SK-N-SH treated with all-trans-retinoic acid at 6 μM for 48 hours (cell line): ENCODE data around the gene RRAS.

Source experiments
- ATAC-seq: fragments of 200-7000 bp; cut with Tn5 transposase; 3 replicates; pipeline ENCODE4 v1.9.1; 2020; ENCODE audit warnings: mild to moderate bottlenecking, moderate library complexity
- ARNTL ChIP-seq: fragments of 450-650 bp; formaldehyde crosslinking; IDR thresholded peaks from 2 replicates; pipeline ENCODE4 v1.5.0; 2020; ENCODE audit warnings: low read depth, mild to moderate bottlenecking, moderate library complexity, borderline replicate concordance
- BACH2 ChIP-seq: fragments of 250-450 bp; sonication (Bioruptor Pico); IDR thresholded peaks from 2 replicates; pipeline ENCODE4 v1.9.0; 2021; ENCODE audit warnings: mild to moderate bottlenecking, borderline replicate concordance
- CSDC2 ChIP-seq: fragments of 250-450 bp; sonication (Bioruptor Pico); IDR thresholded peaks from 2 replicates; pipeline ENCODE4 v1.5.0; 2020; ENCODE audit warnings: mild to moderate bottlenecking, moderate library complexity
- ESRRG ChIP-seq: fragments of 250-450 bp; sonication (Bioruptor Pico); IDR thresholded peaks from 2 replicates; pipeline ENCODE4 v1.6.1; 2021; ENCODE audit warnings: mild to moderate bottlenecking
- GLIS3 ChIP-seq: fragments of 250-450 bp; sonication (Bioruptor Pico); IDR thresholded peaks from 2 replicates; pipeline ENCODE4 v1.5.0; 2020; ENCODE audit warnings: mild to moderate bottlenecking, moderate library complexity
- ISL1 ChIP-seq: fragments of 250-450 bp; sonication (Bioruptor Pico); IDR thresholded peaks from 2 replicates; pipeline ENCODE4 v2.1.2; 2022; ENCODE audit warnings: mild to moderate bottlenecking, moderate library complexity
- OSR1 ChIP-seq: fragments of 250-450 bp; sonication (Bioruptor Pico); IDR thresholded peaks from 2 replicates; pipeline ENCODE4 v1.8.0; 2022; ENCODE audit warnings: moderate library complexity, mild to moderate bottlenecking, inconsistent platforms
- PPARA ChIP-seq: fragments of 250-450 bp; sonication (Bioruptor Pico); IDR thresholded peaks from 2 replicates; pipeline ENCODE4 v1.5.0; 2020; ENCODE audit warnings: mild to moderate bottlenecking, borderline replicate concordance
- RARB ChIP-seq: fragments of 250-450 bp; sonication (Bioruptor Pico); IDR thresholded peaks from 2 replicates; pipeline ENCODE4 v1.8.0; 2021; ENCODE audit warnings: mild to moderate bottlenecking, moderate library complexity
- SNAI2 ChIP-seq: fragments of 250-450 bp; sonication (Bioruptor Pico); IDR thresholded peaks from 2 replicates; pipeline ENCODE4 v1.5.0; 2020; ENCODE audit warnings: mild to moderate bottlenecking, moderate library complexity
- TCF4 ChIP-seq: fragments of 250-450 bp; sonication (Bioruptor Pico); IDR thresholded peaks from 2 replicates; pipeline ENCODE4 v1.8.0; 2021; ENCODE audit warnings: mild to moderate bottlenecking, moderate library complexity, borderline replicate concordance
- TOX ChIP-seq: fragments of 250-450 bp; sonication (Bioruptor Pico); IDR thresholded peaks from 2 replicates; pipeline ENCODE4 v1.8.0; 2021; ENCODE audit warnings: mild to moderate bottlenecking, moderate library complexity, borderline replicate concordance
- ZFP3 ChIP-seq: fragments of 250-450 bp; sonication (Bioruptor Pico); IDR thresholded peaks from 2 replicates; pipeline ENCODE4 v1.5.0; 2020; ENCODE audit warnings: mild to moderate bottlenecking, moderate library complexity
- ZFP30 ChIP-seq: fragments of 450-650 bp; formaldehyde crosslinking; IDR thresholded peaks from 2 replicates; pipeline ENCODE4 v1.5.0; 2022; ENCODE audit warnings: mild to moderate bottlenecking, moderate library complexity
- ZNF565 ChIP-seq: fragments of 450-650 bp; formaldehyde crosslinking; conservative IDR thresholded peaks from 2 replicates; pipeline ENCODE4 v1.5.0; 2020; ENCODE audit warnings: low read depth, mild to moderate bottlenecking, moderate library complexity
- ZNF70 ChIP-seq: fragments of 450-650 bp; formaldehyde crosslinking; IDR thresholded peaks from 2 replicates; pipeline ENCODE4 v1.5.0; 2020; ENCODE audit warnings: mild to moderate bottlenecking, moderate library complexity
- ZNF8 ChIP-seq: fragments of 450-650 bp; formaldehyde crosslinking; IDR thresholded peaks from 2 replicates; pipeline ENCODE4 v1.5.0; 2020; ENCODE audit warnings: mild to moderate bottlenecking, moderate library complexity
- TF ChIP-seq, protein P1 (sequence below): fragments of 250-450 bp; sonication (Bioruptor Pico); IDR thresholded peaks from 2 replicates; pipeline ENCODE4 v1.5.1; 2020; ENCODE audit warnings: low read depth, mild to moderate bottlenecking, moderate library complexity
- TF ChIP-seq, protein P2 (sequence below): fragments of 250-450 bp; sonication (Bioruptor Pico); IDR thresholded peaks from 2 replicates; pipeline ENCODE4 v1.8.0; 2020; ENCODE audit warnings: mild to moderate bottlenecking, moderate library complexity, borderline replicate concordance
- TF ChIP-seq, protein P3 (sequence below): fragments of 250-450 bp; sonication (Bioruptor Pico); IDR thresholded peaks from 2 replicates; pipeline ENCODE4 v1.5.0; 2020; ENCODE audit warnings: mild to moderate bottlenecking, moderate library complexity
- TF ChIP-seq, protein P4 (sequence below): fragments of 250-450 bp; sonication (Bioruptor Pico); IDR thresholded peaks from 2 replicates; pipeline ENCODE4 v1.5.1; 2021; ENCODE audit warnings: mild to moderate bottlenecking, moderate library complexity
- TF ChIP-seq, protein P5 (sequence below): fragments of 250-450 bp; sonication (Bioruptor Pico); IDR thresholded peaks from 2 replicates; pipeline ENCODE4 v1.8.0; 2021; ENCODE audit warnings: low read depth, mild to moderate bottlenecking, moderate library complexity, borderline replicate concordance

RRAS gene

DNA sequence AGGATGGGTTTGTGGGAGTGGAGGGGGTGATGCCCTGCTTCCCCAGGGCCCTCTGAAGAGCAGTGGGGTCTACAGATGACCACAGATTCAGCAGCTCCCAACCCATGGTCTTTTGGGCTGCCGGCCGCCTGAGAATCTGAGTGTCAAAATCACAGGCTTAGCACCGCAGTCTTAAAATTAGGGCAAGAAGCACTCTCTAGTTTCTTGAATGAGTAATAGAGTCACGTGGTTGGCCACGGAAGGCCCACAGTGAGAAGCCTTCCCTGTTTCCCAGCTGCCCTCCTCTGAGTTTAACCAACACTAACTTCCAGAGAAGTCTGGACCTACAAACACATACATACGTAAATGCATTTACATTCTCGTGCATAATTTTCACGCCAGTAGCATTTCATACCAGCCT is 42.3 kb upstream of the RRAS start:
- TF ChIP-seq, protein P1, sequence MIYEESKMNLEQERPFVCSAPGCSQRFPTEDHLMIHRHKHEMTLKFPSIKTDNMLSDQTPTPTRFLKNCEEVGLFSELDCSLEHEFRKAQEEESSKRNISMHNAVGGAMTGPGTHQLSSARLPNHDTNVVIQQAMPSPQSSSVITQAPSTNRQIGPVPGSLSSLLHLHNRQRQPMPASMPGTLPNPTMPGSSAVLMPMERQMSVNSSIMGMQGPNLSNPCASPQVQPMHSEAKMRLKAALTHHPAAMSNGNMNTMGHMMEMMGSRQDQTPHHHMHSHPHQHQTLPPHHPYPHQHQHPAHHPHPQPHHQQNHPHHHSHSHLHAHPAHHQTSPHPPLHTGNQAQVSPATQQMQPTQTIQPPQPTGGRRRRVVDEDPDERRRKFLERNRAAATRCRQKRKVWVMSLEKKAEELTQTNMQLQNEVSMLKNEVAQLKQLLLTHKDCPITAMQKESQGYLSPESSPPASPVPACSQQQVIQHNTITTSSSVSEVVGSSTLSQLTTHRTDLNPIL (CRISPR knock-in tag): no peak
- TF ChIP-seq, protein P2, sequence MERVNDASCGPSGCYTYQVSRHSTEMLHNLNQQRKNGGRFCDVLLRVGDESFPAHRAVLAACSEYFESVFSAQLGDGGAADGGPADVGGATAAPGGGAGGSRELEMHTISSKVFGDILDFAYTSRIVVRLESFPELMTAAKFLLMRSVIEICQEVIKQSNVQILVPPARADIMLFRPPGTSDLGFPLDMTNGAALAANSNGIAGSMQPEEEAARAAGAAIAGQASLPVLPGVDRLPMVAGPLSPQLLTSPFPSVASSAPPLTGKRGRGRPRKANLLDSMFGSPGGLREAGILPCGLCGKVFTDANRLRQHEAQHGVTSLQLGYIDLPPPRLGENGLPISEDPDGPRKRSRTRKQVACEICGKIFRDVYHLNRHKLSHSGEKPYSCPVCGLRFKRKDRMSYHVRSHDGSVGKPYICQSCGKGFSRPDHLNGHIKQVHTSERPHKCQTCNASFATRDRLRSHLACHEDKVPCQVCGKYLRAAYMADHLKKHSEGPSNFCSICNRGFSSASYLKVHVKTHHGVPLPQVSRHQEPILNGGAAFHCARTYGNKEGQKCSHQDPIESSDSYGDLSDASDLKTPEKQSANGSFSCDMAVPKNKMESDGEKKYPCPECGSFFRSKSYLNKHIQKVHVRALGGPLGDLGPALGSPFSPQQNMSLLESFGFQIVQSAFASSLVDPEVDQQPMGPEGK (CRISPR knock-in tag): no peak
- TF ChIP-seq TOX (CRISPR knock-in tag) (no peak), TCF4 (CRISPR knock-in tag) (no peak), ZNF565 (CRISPR knock-in tag) (no peak), ZNF70 (CRISPR knock-in tag) (no peak), OSR1 (CRISPR knock-in tag) (no peak), ZFP3 (CRISPR knock-in tag) (no peak)
- TF ChIP-seq, protein P3, sequence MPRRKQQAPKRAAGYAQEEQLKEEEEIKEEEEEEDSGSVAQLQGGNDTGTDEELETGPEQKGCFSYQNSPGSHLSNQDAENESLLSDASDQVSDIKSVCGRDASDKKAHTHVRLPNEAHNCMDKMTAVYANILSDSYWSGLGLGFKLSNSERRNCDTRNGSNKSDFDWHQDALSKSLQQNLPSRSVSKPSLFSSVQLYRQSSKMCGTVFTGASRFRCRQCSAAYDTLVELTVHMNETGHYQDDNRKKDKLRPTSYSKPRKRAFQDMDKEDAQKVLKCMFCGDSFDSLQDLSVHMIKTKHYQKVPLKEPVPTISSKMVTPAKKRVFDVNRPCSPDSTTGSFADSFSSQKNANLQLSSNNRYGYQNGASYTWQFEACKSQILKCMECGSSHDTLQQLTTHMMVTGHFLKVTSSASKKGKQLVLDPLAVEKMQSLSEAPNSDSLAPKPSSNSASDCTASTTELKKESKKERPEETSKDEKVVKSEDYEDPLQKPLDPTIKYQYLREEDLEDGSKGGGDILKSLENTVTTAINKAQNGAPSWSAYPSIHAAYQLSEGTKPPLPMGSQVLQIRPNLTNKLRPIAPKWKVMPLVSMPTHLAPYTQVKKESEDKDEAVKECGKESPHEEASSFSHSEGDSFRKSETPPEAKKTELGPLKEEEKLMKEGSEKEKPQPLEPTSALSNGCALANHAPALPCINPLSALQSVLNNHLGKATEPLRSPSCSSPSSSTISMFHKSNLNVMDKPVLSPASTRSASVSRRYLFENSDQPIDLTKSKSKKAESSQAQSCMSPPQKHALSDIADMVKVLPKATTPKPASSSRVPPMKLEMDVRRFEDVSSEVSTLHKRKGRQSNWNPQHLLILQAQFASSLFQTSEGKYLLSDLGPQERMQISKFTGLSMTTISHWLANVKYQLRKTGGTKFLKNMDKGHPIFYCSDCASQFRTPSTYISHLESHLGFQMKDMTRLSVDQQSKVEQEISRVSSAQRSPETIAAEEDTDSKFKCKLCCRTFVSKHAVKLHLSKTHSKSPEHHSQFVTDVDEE (CRISPR knock-in tag): no peak
- TF ChIP-seq, protein P4, sequence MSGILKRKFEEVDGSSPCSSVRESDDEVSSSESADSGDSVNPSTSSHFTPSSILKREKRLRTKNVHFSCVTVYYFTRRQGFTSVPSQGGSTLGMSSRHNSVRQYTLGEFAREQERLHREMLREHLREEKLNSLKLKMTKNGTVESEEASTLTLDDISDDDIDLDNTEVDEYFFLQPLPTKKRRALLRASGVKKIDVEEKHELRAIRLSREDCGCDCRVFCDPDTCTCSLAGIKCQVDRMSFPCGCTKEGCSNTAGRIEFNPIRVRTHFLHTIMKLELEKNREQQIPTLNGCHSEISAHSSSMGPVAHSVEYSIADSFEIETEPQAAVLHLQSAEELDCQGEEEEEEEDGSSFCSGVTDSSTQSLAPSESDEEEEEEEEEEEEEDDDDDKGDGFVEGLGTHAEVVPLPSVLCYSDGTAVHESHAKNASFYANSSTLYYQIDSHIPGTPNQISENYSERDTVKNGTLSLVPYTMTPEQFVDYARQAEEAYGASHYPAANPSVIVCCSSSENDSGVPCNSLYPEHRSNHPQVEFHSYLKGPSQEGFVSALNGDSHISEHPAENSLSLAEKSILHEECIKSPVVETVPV (CRISPR knock-in tag): no peak
- TF ChIP-seq, protein P5, sequence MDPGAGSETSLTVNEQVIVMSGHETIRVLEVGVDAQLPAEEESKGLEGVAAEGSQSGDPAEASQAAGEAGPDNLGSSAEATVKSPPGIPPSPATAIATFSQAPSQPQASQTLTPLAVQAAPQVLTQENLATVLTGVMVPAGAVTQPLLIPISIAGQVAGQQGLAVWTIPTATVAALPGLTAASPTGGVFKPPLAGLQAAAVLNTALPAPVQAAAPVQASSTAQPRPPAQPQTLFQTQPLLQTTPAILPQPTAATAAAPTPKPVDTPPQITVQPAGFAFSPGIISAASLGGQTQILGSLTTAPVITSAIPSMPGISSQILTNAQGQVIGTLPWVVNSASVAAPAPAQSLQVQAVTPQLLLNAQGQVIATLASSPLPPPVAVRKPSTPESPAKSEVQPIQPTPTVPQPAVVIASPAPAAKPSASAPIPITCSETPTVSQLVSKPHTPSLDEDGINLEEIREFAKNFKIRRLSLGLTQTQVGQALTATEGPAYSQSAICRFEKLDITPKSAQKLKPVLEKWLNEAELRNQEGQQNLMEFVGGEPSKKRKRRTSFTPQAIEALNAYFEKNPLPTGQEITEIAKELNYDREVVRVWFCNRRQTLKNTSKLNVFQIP: no peak
- no peak for ATAC-seq

DNA sequence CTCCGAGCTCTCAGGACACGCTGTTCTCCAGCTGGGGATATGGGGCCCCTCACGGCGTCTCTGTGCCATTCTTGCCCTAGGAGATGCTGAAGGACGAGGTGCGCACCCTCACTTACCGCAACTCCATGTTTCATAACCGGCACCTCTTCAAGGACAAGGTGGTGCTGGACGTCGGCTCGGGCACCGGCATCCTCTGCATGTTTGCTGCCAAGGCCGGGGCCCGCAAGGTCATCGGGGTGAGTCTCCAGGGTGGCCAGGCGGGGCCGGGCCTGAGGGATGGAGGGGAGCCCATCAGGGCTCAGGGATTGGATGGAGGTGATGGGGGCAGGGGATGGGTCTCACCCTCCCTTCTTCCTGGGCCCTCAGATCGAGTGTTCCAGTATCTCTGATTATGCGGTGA is 41.9 kb upstream of the RRAS start:
- no peak for ATAC-seq
- TF ChIP-seq SNAI2 (CRISPR knock-in tag): no peak
- no peak for TF ChIP-seq CSDC2 (CRISPR knock-in tag)
- TF ChIP-seq ZNF565 (CRISPR knock-in tag): no peak
- TF ChIP-seq RARB: no peak
- no peak for TF ChIP-seq TOX (CRISPR knock-in tag)
- TF ChIP-seq, protein P3 (CRISPR knock-in tag): no peak
- TF ChIP-seq OSR1 (CRISPR knock-in tag): no peak
- TF ChIP-seq ZNF8: no peak
- TF ChIP-seq ESRRG (CRISPR knock-in tag): no peak
- no peak for TF ChIP-seq ISL1 (CRISPR knock-in tag)
- no peak for TF ChIP-seq ZFP30 (CRISPR knock-in tag)
- TF ChIP-seq ZNF70 (CRISPR knock-in tag): no peak
- no peak for TF ChIP-seq PPARA (CRISPR knock-in tag)
- TF ChIP-seq GLIS3 (CRISPR knock-in tag): no peak
- no peak for TF ChIP-seq BACH2
- no peak for TF ChIP-seq ARNTL (CRISPR knock-in tag)
- TF ChIP-seq, protein P4 (CRISPR knock-in tag): no peak
- TF ChIP-seq, protein P2 (CRISPR knock-in tag): no peak
- no peak for TF ChIP-seq ZFP3 (CRISPR knock-in tag)
- TF ChIP-seq, protein P1 (CRISPR knock-in tag): no peak
